CD14-positive monocyte (primary cell): ENCODE measurements around the gene ERBB4. TPM values are rescaled to one million over a fixed set of nuclear protein-coding genes. Genes with fewer than 3 reads are reported as not detected.

Source experiments
- DNase-seq, 3 donors: peaks; one replicate each; pipeline ENCODE4 v3.0.0-alpha.2; 2011 to 2022
- H2AFZ ChIP-seq: 2 replicates; pipeline ENCODE4 v1.6.0; 2012; ENCODE audit warnings: mild to moderate bottlenecking, low read depth, low read length, inconsistent platforms; ENCODE audit not compliant: insufficient read depth, poor library complexity, severe bottlenecking
- H3K27ac ChIP-seq, 2 donors: 1 replicate in 1 of 2; 2 replicates in 1 of 2; pipeline ENCODE4 v1.5.1; 2012 to 2013; ENCODE audit warnings: low read length in 2 of 2, control low read depth in 1 of 2, inconsistent platforms in 1 of 2, low read depth in 1 of 2, mild to moderate bottlenecking in 1 of 2
- H3K27me3 ChIP-seq, 2 donors: one replicate each; pipeline versions ENCODE4 v1.6.0 to v1.6.1; 2011 to 2013; ENCODE audit warnings: low read length in 2 of 2; ENCODE audit not compliant: control insufficient read depth in 2 of 2, insufficient read depth in 2 of 2
- H3K36me3 ChIP-seq, 2 donors: replicated peaks in 1 of 2; 1 replicate in 1 of 2; 2 replicates in 1 of 2; pipeline versions ENCODE4 v1.5.1 to v1.6.1; 2012 to 2013; ENCODE audit warnings: low read length in 2 of 2, control low read depth in 1 of 2, inconsistent platforms in 1 of 2, mild to moderate bottlenecking in 1 of 2; ENCODE audit not compliant: insufficient read depth in 2 of 2, control insufficient read depth in 1 of 2
- H3K4me1 ChIP-seq, 2 donors: 1 replicate in 1 of 2; 2 replicates in 1 of 2; pipeline versions ENCODE4 v1.5.1 to v1.6.1; 2012 to 2013; ENCODE audit warnings: low read length in 2 of 2, control low read depth in 1 of 2, inconsistent platforms in 1 of 2, mild to moderate bottlenecking in 1 of 2, moderate library complexity in 1 of 2; ENCODE audit not compliant: insufficient read depth in 2 of 2, control insufficient read depth in 1 of 2
- H3K4me2 ChIP-seq: replicated peaks from 2 replicates; pipeline ENCODE3; 2012; ENCODE audit warnings: low read length, moderate library complexity, mild to moderate bottlenecking; ENCODE audit not compliant: poor library complexity, severe bottlenecking; ENCODE audit errors: extremely low read depth
- H3K4me3 ChIP-seq, 3 experiments: fragments of 200-600 bp in 1 of 3; sonication (generic) in 1 of 3; replicated peaks in 1 of 3; 1 replicate in 2 of 3; 2 replicates in 1 of 3; pipeline ENCODE4 v1.5.1; 2011 to 2013; ENCODE audit warnings: low read length in 3 of 3, mild to moderate bottlenecking in 3 of 3, control low read depth in 2 of 3, low read depth in 2 of 3, inconsistent platforms in 1 of 3, moderate library complexity in 1 of 3
- H3K79me2 ChIP-seq: 2 replicates; pipeline ENCODE4 v1.6.0; 2012; ENCODE audit warnings: mild to moderate bottlenecking, control low read depth, inconsistent platforms, low read length, moderate library complexity; ENCODE audit not compliant: insufficient read depth
- H3K9ac ChIP-seq: 2 replicates; pipeline ENCODE4 v1.6.0; 2017; ENCODE audit warnings: low read length, mild to moderate bottlenecking; ENCODE audit not compliant: insufficient read depth, poor library complexity, severe bottlenecking
- H3K9me3 ChIP-seq, 2 donors: replicated peaks in 1 of 2; 1 replicate in 1 of 2; 2 replicates in 1 of 2; pipeline versions ENCODE4 v1.5.1 to v1.6.1; 2012 to 2013; ENCODE audit warnings: low read length in 2 of 2, control low read depth in 1 of 2; ENCODE audit not compliant: control insufficient read depth in 1 of 2, insufficient read depth in 1 of 2
- H4K20me1 ChIP-seq: 2 replicates; pipeline ENCODE4 v1.6.0; 2012; ENCODE audit warnings: mild to moderate bottlenecking, low read length, control low read depth, moderate library complexity; ENCODE audit not compliant: insufficient read depth
- H3K27ac Mint-ChIP-seq, 7 donors: one replicate each; pipeline ENCODE4 v1.8.0; 2020; ENCODE audit warnings: mild to moderate bottlenecking in 7 of 7, mixed read lengths in 7 of 7, moderate library complexity in 6 of 7, inconsistent platforms in 2 of 7
- H3K27me3 Mint-ChIP-seq, 3 donors: one replicate each; pipeline ENCODE4 v1.8.0; 2021 to 2022; ENCODE audit warnings: low read depth in 3 of 3, mild to moderate bottlenecking in 3 of 3, mixed read lengths in 3 of 3, moderate library complexity in 3 of 3, inconsistent platforms in 1 of 3
- H3K36me3 Mint-ChIP-seq, 2 donors: one replicate each; pipeline ENCODE4 v1.8.0; 2020; ENCODE audit warnings: mixed read lengths in 2 of 2, inconsistent platforms in 1 of 2, mild to moderate bottlenecking in 1 of 2
- H3K4me1 Mint-ChIP-seq: one replicate; pipeline ENCODE4 v1.8.0; 2020; ENCODE audit warnings: mild to moderate bottlenecking, mixed read lengths
- H3K4me3 Mint-ChIP-seq, 2 donors: one replicate each; pipeline ENCODE4 v1.8.0; 2020; ENCODE audit warnings: mild to moderate bottlenecking in 2 of 2, mixed read lengths in 2 of 2, moderate library complexity in 1 of 2
- H3K9me3 Mint-ChIP-seq, 7 donors: one replicate each; pipeline ENCODE4 v1.8.0; 2020 to 2022; ENCODE audit warnings: mixed read lengths in 7 of 7, mild to moderate bottlenecking in 6 of 7, moderate library complexity in 6 of 7, inconsistent platforms in 2 of 7
- WGBS: methylation state at CpG from one replicate; pipeline ENCODE4 v1.1.5; 2013; ENCODE audit warnings: missing lambda C conversion rate; ENCODE audit not compliant: insufficient coverage; 5-methylcytosine and 5-hydroxymethylcytosine counted together
- intact Hi-C, 2 donors: fragments of 100-400 bp; cut with micrococcal nuclease; formaldehyde crosslinking; loops; one replicate each; pipeline versions ENCODE4 v1.15.0 to v1.15.1; 2023
- polyA plus RNA-seq, 3 donors: library from polyadenylated mRNA; depleted of rRNA in 1 of 3; unstranded in 2 of 3; stranded (reverse) in 1 of 3; fragments of 300-500 nt in 2 of 3; fragments of >200 nt in 1 of 3; fragmentation: Illumina TruSeq in 2 of 3; gene quantifications; 1 replicate in 2 of 3; 2 replicates in 1 of 3; pipeline ENCODE4 v1.2.3, GENCODE V29; 2012 to 2021
- TF ChIP-seq, protein P1 (sequence below): fragments of 200-600 bp; IDR thresholded peaks from one replicate; pipeline ENCODE4 v1.8.0; 2022; ENCODE audit warnings: antibody characterized with exemption, mild to moderate bottlenecking

Gene ERBB4
- polyA plus RNA-seq, 3 donors = not detected

DNA sequence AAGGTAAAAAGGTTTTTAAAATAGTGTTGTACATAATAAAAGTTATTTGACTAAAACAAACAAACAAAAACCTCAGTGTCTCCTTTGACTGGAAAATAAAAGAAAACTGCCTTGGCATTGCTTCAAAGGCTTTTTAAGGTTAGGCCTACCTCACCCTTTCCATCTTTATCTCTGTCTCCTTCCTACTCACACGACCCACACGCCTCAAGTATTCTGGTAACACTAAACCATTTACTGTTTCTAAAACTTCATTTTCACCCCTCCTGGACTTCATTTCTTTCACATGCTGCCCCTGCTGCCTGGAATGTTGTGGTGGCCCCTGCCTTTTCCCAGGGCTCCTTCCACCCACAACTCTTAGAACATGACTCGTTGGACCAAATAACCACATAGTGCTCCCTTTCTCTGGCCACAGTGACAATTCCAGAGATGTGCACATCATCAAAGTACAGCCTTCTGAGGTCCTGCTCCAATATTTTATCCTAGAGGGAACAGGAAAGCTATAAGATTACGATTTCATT, 54.0 kb downstream of the ERBB4 start:
- Histone ChIP-seq H3K4me1 (no peaks in the 10 kb centered on the region), H3K9ac (no peak overlapping the region), H3K27me3 (no peaks in the 10 kb centered on the region), H3K4me2 (no peak overlapping the region), H3K9me3 (no peaks in the 10 kb centered on the region), H3K4me3 (no peak overlapping the region), H4K20me1 (no peaks in the 10 kb centered on the region), H3K36me3 (no peaks in the 10 kb centered on the region), H2AFZ (no peak overlapping the region), H3K27ac (no peak overlapping the region), H3K79me2 (no peaks in the 10 kb centered on the region)
- Mint-ChIP-seq H3K27ac (no peak overlapping the region), H3K4me3 (no peak overlapping the region), H3K36me3 (no peaks in the 10 kb centered on the region), H3K4me1 (no peaks in the 10 kb centered on the region), H3K9me3 (no peaks in the 10 kb centered on the region), H3K27me3 (no peaks in the 10 kb centered on the region)
- intact Hi-C loops = no loop called here
- TF ChIP-seq, protein P1, sequence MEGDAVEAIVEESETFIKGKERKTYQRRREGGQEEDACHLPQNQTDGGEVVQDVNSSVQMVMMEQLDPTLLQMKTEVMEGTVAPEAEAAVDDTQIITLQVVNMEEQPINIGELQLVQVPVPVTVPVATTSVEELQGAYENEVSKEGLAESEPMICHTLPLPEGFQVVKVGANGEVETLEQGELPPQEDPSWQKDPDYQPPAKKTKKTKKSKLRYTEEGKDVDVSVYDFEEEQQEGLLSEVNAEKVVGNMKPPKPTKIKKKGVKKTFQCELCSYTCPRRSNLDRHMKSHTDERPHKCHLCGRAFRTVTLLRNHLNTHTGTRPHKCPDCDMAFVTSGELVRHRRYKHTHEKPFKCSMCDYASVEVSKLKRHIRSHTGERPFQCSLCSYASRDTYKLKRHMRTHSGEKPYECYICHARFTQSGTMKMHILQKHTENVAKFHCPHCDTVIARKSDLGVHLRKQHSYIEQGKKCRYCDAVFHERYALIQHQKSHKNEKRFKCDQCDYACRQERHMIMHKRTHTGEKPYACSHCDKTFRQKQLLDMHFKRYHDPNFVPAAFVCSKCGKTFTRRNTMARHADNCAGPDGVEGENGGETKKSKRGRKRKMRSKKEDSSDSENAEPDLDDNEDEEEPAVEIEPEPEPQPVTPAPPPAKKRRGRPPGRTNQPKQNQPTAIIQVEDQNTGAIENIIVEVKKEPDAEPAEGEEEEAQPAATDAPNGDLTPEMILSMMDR = no peak
- WGBS = 80% methylated on average over 4 of the region's 4 CpGs
- no peak for DNase-seq

DNA sequence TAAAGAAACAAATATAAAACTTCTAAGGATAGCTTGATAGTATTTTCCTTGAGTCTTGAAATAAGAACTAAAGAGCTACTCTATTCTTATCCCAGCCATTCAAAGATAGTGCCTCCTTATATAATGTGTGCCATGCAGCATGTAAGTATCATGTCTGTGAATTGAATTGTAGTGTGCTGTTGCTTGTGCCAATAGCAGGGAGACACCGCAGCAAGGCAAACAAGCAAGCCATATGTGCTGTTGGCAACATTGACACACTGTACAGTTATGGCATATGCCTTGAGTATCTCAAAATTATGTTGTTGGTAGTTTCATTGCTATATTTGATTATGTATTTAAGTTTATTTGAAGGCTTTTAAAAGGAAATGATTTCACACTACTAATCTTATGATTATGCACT, 58.2 kb downstream of the ERBB4 start:
- Histone ChIP-seq H3K4me1 (no peaks in the 10 kb centered on the region), H3K27me3 (no peaks in the 10 kb centered on the region), H2AFZ (no peak overlapping the region), H3K4me2 (no peak overlapping the region), H3K36me3 (no peaks in the 10 kb centered on the region), H3K9me3 (no peaks in the 10 kb centered on the region), H3K27ac (no peak overlapping the region), H4K20me1 (no peaks in the 10 kb centered on the region), H3K79me2 (no peaks in the 10 kb centered on the region), H3K4me3 (no peak overlapping the region), H3K9ac (no peak overlapping the region)
- no peak overlapping the region for H3K27ac Mint-ChIP-seq
- no peak for DNase-seq
- H3K4me1 Mint-ChIP-seq = no peaks in the 10 kb centered on the region
- H3K4me3 Mint-ChIP-seq = no peak overlapping the region
- H3K9me3 Mint-ChIP-seq = no peaks in the 10 kb centered on the region
- TF ChIP-seq, protein P1 = no peak
- intact Hi-C loops = no loop called here
- 100% methylated on average over 1 of the region's 1 CpG for WGBS
- H3K36me3 Mint-ChIP-seq = no peaks in the 10 kb centered on the region
- H3K27me3 Mint-ChIP-seq = no peaks in the 10 kb centered on the region
